ACHN (cell line): Measurements from ENCODE around the gene OR2T35.
"Not testable (repeated sequence)": the region's sequence is repeated elsewhere in the genome, so short reads cannot be mapped to it uniquely, and the experiment has no call there.

Source experiments
- DNase-seq: peaks from one replicate; pipeline ENCODE4 v3.0.0-alpha.2; 2015
- in situ Hi-C: cut with HindIII; loops from 2 replicates; pipeline ENCODE4 v1.10.0; 2017; ENCODE audit warnings: low sequenced_read_pairs, low pct_ligation_motif_present, low pct_unique_long_range_greater_than_20kb

OR2T35 gene, protein sequence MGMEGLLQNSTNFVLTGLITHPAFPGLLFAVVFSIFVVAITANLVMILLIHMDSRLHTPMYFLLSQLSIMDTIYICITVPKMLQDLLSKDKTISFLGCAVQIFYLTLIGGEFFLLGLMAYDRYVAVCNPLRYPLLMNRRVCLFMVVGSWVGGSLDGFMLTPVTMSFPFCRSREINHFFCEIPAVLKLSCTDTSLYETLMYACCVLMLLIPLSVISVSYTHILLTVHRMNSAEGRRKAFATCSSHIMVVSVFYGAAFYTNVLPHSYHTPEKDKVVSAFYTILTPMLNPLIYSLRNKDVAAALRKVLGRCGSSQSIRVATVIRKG

DNA sequence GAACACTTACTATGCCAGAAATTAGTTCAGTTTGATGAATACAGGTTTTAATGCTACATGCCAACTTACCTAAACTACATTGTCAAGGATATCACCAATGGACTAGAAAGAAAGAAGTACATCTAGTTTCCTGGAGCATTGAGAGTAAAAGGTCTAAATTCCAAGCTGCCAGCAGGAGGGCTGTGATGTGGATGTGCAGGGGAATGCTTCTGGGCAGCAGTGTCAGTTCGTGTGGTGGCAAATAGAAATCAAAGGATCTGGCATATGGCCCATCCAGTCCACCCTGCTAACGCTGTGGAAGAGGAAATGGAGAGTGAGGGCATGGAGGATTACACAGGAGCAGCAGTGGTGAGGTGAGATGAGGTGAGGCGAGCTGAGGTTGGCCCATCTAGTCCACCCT is at the start of gene OR2T35:
Gene OR2T35, minus strand, starts transcription at position 101 of the 400 bp plus-strand sequence. CDS start 6,020 bp downstream, outside the sequence.
- DNase-seq, in situ Hi-C loops: not testable (repeated sequence)

DNA sequence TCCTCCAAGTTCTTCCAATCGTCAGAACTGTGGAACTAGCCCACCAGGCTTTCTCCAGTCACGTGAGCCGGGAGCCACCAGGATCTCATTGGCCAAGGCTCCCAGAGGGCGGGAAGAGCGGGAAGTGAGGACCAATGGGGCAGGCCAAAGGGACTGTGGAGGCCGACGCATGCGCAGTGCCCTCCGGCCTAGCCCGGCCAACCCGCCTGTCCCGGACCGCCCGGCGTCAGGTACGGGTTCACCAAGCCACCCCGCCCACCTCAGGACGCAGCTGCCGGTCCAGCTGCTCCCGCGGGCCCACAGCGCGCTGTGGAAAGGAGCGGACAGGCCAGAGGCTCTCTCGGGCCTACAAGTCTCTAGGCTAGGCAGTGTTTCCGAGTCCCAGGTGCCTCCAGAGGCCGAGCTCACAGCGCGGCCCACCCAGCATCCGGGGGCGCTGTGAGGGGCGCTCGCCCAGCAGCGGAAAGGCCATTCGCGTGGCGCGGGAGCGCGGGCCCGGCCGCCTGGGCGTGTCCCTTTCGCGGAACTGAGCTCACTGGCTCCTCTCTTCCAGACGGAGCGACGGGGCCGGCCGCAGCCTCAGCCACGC is 46.6 kb upstream of the OR2T35 start:
- DNase-seq, result no peak
- in situ Hi-C loops, result no loop called here

DNA sequence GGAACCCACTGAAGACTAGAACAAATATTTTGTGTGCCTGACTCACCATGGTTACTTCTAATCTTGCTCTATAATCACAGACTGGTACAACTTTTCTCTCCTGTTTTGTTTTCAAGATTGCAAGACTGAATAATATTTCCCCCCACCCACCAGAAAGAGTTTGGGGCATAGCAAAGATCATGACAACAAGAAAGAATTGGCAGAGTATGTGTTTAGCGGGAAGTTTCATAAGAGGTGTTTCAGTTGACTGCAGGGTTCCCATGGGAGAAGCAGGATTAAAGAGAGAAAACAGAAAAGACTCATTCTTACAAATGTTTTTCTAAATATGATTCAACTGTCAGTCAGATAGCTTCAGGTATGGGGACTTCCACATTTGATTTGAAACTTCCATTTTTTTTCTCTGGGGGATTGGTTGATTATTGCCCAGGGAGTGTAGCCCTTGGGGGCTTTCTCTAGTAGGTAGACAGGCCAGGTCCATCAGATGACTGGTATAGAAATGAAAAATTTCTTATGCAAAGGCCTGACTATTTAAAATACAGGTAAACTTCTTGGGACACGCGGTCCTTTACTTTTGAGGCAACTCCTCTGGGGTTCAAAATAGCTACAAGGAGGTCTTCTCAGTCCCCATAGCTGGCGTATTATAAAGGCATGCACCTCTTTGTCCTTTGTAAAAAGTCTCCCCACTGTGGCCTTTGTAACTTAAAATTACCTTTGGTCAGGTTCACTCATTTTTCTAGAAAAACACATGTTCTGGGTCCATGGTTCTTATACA is 43.6 kb upstream of the OR2T35 start:
- DNase-seq, result no peak
- in situ Hi-C loops, result no loop called here

DNA sequence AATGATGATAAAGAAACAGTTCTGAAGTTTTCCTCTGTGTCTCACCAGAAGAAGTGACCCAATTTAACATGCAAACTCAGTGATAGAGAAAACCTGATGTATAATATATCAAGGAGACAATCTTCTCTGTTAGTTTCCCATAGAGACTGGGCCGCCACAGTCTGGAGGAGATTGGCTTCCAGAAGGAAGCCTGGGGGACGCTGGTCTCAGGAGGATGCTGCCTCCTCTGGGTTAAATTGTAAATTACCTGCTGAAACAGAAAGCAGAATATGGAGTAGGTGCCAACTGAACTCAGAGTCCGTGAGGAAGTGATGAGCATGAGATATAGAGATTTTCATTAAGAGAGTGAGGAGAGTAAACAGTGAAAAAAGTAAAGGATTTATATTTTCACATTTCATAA is 41.7 kb upstream of the OR2T35 start:
- in situ Hi-C loops, result no loop called here
- DNase-seq, result peak; percentile 42

DNA sequence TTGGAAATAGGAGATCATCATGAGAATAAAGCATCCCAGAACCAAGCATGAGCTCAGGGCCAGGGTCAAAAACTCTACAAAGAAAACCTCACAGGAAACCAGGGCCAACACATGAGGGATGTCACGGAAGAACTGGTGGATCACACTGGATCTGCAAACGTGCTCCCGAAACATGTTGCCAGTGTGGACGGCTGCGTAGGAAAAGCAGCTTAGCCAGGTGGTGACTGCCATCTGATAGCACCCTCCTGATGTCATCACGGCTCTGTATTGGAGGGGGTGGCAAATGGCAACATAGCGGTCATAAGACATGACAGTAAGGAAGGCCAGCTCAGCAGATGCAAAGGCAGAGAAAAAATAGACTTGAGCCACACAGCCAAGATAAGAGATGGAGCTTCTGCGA is 36.6 kb upstream of the OR2T35 start:
- in situ Hi-C loops, result no loop called here
- DNase-seq, result no peak

DNA sequence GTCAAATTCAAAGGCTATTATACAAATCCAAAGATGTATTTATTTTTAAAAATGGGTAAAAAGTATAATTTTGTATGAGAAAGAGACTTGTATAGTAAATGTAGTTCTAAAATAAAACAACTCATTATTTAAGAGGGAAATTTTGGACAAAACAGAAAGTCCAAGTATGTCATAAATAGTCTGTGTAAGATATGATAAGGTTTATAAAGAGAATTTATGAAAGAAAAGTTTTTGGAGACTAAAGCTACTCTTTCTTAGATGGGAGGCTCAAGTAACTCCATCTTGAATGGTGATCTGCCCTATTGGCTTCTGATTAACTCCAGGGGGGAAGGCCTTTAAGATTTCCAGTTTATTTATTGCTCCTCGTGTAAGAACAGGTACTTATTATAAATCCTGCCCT is 24.9 kb upstream of the OR2T35 start:
- in situ Hi-C loops, result no loop called here
- DNase-seq, result peak; percentile 14

DNA sequence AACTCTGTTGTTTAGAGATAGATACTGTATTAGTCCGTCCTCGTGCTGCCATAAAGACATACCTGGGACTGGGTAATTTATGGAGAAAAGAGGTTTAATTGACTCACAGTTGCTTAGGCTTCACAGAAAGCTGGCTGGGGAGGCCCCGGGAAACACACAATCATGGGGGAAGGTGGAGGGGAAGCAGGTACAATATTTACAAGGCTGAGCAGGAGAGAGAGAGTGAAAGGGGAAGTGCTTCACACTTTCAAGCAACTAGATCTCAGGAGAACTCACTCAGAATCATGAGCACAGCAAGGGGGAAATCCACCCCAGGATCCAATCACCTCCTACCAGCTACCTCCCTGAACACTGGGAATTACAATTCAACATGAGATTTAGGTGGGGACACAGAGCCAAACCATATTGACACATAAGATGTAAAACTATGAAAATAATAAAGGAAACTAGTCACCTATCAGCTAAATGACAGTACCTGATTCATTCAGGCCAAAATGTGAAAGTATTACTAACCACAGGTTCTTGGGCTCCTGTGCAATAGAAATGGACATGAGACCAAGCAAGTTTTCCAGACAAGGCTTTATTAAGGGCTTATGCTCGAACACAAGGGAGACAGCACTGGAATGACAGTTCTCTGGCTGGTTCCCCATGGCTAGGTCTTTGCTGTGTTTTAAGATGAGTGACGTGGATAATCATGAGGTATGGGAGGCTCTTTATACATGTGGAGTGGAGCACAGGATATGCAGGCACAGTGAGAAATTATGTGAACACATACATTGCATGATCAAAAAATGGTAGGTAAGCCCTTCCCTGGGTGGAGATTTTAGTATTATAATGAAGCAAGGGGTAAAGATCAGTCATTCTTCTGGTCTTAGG is 18.6 kb upstream of the OR2T35 start:
- DNase-seq, in situ Hi-C loops: not testable (repeated sequence)

DNA sequence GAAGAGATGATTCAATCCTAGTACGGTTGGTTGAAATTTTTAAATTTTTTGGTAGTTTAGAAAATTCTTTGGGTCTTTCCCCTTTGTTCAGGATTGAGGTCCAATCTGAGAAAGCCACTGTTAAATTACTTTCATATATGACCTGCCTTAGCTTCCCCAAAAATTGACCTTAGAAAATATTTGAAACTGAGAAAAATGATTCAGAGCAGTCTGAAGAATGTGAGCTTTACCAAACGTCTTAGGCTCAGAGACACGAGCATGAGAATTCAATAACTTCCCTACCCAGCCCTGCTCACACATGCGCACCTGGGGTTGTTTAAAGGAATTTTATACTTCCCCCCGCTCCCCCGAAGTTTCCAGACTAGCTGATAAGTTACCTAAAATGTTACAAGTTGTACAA is 11.7 kb upstream of the OR2T35 start:
- DNase-seq, in situ Hi-C loops: not testable (repeated sequence)

DNA sequence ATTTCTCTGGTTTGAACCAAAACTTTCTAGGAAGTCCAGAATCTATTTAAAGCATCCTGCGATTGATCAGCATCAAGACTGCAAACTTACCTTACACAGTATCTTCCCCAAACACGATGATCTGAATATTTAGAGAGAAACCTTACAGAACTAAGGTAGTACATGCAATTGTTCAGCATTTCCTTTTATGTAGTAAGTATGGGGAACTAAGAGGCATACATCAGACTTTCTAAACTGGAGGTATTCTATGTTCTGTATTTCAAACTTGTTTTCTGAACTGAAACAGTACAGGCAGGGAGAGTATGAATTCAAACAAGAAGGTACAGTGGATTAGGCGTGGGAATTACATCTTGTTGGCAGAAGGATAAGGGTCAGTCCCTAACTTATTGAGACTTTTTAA is 10.3 kb upstream of the OR2T35 start, which contains the start of gene OR2T27:
Gene OR2T27, minus strand, starts transcription at position 175 of the 400 bp plus-strand sequence. CDS start 4,644 bp downstream, outside the sequence.
- DNase-seq, in situ Hi-C loops: not testable (repeated sequence)

DNA sequence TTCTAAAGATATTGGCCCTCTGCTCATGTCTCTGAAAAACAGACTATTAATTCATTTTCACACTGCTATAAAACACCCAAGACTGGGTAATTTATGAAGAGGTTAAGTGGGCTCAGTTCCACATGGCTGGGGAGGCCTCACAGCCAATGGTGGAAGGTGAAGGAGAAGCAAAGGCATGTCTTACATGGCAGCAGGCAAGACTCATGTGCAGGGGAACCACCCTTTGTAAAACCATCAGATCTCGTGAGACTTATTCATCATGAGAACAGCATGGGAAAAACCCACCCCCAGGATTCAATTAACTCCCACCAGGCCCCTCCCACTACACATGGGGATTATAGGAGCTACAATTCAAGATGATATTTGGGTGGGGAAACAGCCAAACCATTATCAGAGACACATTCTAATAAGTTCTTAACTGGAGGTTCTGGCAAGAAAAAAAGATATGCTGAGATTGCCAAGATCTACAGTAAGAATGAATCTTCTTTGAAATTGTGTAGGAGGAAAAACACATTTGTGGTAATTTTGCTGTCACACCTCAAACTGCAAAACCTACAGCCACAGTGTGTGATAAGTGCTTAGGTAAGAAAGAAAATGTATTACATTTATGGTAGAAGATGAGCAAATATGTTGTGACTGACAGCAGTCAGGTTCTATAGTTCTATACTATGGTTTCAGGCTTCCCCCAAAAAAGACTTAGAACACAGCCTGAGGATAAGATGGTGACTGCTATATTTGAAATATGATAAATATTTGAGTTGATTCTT is 3.9 kb upstream of the OR2T35 start:
- DNase-seq, in situ Hi-C loops: not testable (repeated sequence)

DNA sequence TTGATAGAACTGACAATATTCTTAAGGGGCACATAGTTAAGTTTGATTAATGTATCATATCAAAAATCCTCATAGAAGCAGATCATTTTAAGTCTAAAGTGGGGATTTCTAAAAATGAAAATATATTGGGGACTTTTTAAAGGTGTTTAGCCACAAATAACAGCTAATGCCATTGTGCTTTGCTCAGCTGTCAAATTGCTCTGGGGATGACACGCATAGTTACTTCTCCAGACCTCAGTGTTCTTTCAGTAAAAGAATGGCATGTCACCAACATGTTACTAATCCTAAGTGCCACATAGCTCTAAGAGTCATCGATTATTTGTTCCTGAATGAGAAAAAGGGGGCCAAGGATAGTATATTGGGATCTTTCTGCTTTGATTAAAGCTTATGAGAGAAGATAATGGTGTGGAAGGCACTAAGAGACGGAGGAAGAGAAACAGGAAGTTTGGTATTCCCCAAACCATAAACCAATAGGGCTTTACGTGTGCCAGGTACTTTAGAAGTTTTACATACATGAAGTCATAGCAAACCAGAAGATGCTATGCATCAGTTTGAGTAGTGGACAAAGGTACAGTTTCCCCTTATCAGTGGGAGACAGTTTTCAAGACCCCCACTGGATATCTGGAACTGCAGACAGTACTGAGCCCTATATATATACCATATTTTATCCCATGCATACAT is 2.0 kb downstream of the OR2T35 start:
- in situ Hi-C loops, DNase-seq: not testable (repeated sequence)

DNA sequence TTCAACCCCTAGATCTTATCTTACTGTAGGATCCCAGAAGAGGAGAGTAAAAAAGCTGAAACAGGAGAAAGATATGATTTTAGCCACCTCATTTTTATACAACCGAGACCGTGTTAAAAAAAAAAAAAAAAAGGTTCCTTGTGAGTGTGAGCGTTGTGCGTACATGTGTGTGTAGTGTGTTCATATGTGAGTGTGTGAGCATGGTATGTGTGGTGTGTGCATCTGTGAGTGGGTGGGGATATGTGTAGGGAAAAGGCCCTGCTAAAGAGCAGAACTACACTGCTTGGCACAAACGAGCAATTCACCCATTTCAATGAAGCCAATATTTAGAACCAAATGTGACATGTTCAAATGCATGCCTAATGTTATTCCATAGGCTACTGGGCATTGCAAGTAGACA is 3.5 kb downstream of the OR2T35 start:
- in situ Hi-C loops, DNase-seq: not testable (repeated sequence)

DNA sequence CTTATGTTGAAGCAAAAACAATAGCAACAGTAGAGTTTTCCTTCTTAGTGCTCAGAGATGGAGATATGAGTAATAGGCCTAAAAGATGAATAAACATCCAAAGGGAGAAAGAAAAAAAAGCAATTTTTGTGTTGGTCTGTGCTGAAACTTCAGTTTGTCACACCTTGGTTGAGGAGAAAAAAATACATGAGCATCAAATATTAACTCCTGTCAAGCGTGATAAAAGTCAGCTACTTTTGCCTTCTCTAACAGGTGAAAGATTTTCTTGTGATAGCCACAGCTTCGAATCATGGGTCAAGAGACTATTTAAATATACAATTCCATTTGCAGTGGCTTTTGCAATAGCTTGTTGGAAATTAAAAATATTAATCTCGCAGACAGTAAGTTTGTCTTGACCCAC is 4.2 kb downstream of the OR2T35 start:
- in situ Hi-C loops, DNase-seq: not testable (repeated sequence)

DNA sequence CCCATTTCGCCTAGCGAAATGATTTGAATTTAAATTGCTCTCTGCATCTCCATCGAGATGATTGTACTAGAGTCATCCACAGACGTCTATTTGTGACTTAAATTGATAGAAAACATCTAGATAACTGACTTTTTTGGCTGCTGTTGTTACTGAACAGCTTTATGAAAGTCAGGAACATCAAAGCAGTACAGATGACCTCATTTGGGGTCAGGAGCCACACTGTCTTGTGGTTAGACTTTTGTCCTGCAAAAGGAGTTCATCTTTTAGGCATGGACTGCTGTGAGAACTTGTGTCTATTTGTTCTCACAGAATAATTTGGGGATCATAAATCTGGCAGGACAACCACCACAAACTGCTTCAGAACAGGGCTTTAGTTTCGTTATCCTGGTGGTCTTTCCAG is 5.4 kb downstream of the OR2T35 start:
- in situ Hi-C loops, DNase-seq: not testable (repeated sequence)

DNA sequence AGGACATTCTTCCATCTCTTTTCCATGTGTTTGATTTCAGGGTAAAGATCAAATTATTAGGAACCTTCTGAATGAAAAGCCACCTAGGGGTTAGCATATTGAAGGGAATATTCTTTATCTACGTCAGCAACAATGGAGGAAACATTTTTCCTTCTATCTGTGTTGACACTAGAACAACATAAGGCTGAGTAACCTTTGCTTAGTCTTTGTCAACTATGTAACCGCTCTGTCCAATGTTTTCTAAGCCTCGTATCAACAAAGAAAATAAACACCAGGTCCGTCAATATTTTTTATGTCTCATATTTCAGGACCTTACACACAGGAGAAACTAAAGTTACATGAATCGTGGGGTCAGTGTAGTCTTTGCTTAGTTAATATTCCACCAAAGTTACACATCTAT is 8.5 kb downstream of the OR2T35 start:
- in situ Hi-C loops, DNase-seq: not testable (repeated sequence)

DNA sequence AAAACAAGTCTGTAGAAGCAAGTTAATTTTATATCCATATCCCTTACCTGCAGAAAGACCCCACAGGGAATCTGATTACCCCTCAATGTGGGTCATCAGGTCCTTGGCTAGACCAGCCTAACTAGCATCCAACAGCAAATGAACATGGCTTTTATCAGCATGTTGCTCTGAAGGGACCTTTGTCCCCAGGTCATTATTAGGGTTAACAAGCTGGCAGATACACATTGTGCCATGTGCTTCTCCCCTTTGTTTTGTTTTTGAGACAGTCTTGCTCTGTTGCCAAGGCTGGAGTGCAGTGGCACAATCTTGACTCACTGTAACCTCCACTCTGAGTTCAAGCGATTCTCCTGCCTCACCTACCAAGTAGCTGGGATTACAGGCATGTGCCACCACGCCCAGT is 10.1 kb downstream of the OR2T35 start, which contains the start of gene OR2T11:
Gene OR2T11, minus strand, starts transcription at position 101 of the 400 bp plus-strand sequence. CDS start 7,963 bp downstream, outside the sequence.
- DNase-seq, in situ Hi-C loops: not testable (repeated sequence)
